T-helper 9 cell (primary cell): Measurements from ENCODE around the gene DND1.
"Not testable (repeated sequence)": the region's sequence is repeated elsewhere in the genome, so short reads cannot be mapped to it uniquely, and the experiment has no call there.

Source experiments
- DNase-seq: peaks from one replicate; pipeline ENCODE4 v3.0.0-alpha.2; 2020

Gene DND1

DNA sequence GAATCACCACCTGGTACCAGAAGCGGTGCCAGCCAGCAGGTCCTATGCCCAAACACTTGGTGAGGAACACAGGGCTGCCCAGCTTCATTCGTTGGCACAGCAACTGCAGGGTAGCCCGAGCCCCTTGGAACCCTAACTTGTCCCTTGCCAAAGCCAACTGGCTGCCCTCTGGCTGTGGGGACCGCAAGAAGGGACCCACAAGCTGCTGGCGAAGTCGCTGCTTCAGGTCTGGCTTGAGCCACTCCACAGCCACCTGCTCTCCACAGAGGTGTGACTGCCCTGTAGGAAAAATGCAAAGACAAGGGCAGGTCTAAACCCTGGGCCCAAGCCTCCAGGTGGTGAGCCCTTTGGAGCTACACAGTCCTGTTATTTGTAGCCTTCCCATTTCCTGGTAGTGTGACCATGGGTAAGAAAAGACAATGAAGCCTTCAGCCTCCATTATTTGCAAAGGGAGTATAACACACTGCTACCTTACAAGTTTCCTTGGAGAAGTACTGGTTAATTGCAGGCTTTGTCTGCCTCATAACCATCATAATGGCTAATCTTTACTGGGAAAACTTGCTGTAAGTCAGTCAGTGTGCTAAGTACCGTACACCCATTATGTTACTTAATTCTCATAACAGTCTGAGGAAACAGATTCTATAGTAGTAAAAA, 1.8 kb downstream of the DND1 start:
- no peak for DNase-seq

DNA sequence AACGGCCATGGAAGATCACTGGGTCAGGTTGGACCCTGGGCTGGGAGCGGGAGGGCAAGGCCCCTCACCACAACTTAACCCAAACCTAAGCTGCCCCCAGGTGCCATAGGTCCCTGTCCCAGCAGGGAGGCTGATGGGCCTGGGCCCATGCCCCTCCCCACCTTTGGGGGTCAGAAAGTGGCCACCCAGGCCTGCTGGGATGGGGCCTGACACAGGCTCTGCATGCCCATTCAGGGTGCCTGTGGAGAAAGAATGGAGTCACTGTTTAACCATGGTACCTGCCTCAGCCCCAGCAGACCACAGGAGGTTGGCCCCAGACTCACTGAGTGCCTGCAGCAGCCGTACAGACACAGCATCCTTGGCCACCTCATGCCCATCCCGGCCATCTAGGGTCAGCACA, 2.3 kb downstream of the DND1 start:
- DNase-seq: not testable (repeated sequence)

DNA sequence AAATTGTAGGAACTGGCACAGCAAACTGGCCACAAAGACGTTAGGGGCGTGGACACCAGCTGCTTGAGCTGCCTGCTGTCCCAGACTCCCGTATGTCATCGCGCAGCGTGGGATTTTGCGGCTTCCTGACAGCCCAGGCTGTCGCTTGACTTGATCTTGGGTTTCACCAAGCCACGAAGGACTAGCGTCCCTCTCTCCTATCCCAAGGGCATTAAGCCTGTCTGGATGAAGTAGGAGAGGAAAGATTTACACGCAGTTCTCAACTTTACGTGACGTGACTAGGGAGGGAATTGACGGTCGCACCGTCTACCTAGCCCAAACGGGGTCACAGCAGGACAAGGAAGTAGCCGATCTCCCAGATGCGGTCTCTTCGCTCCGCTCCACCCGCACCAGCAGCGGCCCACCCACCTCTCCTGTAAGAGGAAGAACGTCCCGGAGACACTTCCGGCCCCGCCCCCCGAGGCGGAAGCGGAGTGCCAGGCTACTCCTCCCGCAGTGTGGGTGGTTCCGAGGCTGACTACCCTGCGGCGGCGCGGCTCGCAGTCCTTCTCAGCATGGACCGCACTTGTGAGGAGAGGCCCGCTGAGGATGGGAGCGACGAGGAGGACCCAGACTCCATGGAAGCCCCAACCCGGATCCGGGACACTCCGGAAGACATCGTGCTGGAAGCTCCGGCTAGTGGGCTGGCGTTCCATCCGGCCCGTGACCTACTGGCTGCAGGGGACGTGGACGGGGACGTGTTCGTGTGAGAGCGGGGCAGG, 8.8 kb downstream of the DND1 start, which contains the start of gene WDR55:
TSS of gene WDR55 (plus strand) at position 546 of the 761 bp plus-strand sequence. CDS start at position 555, 9 bp downstream.
- DNase-seq: peak; percentile 95

DNA sequence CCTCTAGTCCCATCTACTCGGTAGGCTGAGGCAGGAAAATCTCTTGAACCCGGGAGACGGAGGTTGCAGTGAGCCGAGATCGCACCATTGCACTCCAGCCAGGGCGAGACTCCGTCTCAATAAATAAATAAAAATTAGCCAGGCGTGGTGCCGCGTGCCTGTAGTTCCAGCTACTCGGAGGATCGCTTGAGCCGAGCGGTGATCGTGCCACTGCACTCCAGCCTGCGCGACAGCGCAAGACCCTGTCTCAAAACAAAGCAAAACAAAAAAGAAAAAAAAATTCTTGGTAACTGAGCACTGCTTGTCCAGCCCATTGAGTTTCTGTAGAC, 9.4 kb downstream of the DND1 start:
- DNase-seq: no peak

DNA sequence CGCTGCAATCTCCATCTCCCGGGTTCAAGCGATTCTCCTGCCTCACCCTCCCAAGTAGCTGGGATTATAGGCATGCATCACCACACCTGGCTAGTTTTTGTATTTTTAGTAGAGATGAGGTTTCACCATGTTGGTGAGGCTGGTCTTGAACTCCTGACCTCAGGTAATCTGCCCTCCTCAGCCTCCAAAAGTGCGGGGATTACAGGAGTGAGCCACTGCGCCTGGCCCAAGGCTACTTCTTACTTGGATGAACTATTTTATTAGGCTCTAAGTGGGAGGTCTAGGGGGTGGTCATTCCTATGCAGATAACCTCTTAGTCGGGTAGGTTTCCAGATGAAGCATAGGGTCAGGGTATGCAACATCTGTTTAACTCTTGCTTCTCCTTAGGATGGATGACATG, 13.0 kb downstream of the DND1 start:
- DNase-seq: not testable (repeated sequence)

DNA sequence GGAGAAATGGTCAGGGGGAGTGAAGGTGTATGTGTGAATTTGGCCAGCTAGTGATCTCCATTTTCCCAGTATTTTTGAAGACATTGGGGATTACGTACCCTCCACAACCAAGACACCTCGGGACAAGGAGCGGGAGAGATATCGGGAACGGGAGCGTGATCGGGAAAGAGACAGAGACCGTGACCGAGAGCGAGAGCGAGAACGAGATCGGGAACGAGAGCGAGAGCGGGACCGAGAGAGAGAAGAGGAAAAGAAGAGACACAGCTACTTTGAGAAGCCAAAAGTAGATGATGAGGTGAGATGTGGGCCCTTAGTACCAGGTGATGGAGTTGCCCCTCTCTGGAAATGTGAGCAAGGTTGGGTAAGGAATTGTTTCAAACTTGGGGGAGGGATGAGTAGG, 14.5 kb downstream of the DND1 start:
- DNase-seq: no peak

DNA sequence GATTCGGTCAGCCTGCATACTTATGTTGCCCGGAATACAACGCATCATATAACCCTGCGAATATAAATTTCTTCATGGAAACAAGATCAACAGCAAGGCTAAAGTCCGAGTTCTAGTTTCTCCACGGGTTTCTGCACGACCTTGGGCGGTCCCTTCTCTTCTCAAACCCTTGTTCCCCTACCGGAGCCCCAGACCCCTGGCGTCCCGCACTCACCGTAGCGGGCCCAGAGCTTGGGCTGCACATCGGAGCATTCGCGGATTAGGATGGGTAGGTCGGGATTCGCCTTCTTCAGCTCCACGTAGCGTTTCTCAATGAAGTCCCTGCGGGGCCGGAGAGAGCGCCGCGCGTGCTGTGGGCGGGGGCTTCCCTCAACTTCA, 26.3 kb downstream of the DND1 start:
- no peak for DNase-seq

DNA sequence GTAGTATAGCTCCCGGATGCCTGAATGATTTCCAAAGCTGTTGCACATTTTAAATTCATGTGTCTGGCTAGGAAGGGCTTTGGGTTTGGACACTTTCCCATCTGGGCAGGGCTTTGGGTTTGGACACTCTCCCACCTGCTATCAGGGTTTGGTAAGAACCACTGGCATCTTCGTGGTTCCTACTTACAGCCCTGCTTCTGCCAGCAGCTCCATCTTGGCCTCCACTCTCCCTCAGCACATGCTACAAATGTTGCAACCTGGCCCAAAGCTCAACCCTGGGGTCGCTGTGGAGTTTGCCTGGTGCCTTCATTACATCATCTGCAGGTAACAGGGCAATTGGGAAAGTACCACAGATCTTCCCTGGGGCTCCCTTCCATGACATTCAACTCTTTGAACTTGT, 30.7 kb downstream of the DND1 start:
- no peak for DNase-seq

DNA sequence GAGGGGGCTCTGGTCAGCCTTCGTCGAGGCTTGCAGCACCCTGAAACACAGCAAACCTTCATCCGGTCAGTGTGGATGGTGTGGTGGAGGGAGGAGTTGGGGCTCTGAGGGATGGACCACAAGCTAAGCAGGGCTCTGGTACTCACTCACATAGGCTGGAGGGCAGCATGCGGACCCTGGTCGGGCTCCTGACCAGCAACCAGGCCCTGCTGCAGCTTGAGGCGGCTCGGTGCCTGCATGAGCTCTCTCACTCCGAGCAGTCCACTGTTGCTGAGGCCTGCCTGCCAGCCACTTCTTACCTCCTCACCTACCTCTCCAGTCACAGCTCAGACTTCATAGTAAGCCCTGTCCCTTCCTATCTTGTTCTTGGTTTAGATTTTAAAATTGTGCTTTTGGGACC, 31.7 kb downstream of the DND1 start:
- DNase-seq: no peak

DNA sequence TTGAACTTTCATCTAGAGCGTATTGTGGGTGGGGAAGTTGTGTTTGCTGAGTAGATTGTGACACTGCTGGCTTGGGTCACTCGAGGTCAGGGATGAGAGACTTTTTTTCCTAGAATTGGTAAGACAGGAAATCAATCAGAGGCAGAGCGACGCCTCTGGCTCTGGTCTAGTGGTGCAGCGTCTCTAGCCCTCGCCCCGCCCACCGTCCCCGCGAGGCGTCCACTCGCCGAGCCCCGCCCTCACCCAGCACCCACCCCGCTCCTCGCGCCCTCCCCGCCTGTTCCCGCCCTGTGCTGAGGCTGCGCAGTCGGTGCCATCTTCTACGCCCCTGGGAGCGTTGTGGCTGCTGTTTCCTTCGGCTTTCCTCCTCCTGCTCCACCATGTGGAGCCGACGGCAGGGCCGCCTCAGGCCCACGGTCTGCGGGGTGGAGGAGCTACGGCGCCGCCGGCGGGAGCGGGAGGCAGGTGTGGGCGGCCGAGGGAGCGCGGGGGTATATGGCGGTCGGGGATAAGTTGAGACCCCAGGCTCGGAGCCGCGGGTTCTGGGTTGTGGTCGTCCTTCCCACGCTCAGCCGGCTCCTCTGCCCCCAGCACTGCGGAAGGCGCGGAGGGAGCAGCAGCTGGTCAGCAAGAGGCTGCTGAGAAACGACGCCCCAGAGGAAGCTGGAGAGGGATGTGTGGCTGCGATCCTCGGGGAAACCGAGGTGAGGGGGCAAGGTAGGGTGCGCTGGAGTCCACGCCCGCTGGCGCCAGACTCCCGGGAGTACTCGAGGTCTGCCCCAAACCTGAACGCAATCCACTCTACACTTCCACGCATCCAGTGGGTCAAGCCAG, 34.0 kb downstream of the DND1 start, which contains the start of gene TMCO6:
TSS of gene TMCO6 (plus strand) at position 304 of the 834 bp plus-strand sequence. CDS start at position 381, 77 bp downstream.
- DNase-seq: peak; percentile 98

DNA sequence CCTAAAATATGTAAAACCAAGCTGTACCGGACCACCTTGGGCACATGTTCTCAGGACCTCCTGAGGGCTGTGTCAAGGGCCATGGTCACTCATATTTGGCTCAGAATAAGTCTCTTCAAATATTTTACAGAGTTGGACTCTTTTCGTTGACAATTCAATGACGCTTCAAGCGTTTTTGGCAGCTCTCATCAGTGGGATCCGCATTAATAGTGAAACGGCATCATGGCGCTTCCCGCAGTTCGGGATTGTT, 34.6 kb downstream of the DND1 start:
- not testable (repeated sequence) for DNase-seq

DNA sequence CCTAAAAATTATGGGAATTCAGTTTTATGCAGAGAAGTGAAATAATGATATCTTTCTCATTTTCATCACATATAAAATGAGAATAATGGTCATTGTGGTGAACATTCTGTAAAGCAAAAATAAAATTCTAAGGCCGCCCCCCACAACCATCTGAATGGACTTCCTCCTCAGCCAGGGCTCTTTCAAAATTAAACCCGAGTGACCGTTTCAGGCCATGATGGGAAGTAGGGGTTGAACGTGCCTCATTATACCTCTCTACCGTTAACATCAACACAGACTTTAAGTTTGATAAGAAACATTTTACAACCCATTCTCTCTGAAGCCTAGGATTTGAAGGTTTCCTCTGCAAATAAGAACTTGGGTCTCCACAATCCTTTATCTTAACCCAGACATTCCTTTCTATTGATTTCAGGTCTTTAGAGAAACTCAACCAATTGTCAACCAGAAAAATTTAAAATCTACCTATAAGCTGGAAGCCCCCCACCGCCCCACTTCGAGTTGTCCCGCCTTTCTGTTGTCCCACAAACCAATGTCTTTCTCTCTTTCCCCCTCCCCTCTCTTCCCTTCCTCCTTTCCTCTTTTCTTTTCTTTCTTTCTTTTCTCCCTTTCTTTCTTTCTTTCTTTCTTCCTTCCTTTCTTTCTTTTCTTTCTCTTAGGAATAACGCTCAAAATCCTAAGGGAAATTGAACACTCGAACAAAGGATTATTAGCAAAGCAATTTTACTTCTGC, 35.8 kb downstream of the DND1 start:
- DNase-seq: no peak

DNA sequence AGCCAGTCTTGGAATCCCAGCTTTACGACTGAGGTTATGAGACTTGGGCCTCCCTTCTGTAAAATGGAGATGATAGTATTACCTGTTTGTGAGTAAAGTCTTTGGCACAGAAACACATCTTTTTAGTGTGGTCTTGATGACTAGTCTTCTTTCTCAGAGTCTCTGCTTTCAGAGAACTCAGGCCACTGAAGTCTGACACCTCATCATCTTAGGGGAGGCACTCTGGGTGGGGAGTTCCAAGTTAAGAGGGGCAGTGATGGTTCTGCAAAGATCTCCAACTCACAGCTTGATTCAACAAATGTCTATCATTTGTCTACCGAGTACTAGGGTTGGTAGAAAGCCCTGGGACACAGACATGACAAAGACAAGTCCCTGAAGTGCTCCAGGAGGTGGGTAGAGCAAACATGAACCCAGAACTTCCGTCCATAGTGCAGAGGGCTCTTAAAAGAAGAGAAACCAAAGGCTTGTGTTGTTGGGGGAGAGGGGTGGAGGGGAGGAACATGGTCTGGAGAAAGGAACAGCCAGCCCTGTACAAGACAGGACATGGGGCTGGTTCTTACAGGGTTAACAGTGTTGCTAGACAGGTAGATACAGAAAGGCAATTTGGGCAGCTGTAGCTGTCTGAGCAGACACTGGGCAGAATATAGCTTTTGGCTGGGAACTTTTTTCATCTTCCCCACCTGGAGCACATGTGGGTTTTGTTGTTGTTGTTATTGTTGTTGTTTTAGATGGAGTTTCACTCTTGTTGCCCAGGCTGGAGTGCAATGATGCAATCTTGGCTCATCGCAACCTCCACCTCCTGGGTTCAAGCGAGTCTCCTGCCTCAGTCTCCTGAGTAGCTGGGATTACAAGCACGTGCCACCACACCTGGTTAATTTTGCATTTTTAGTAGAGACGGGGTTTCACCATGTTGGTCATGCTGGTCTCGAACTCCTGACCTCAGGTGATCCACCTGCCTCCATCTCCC, 37.8 kb downstream of the DND1 start:
- no peak for DNase-seq

DNA sequence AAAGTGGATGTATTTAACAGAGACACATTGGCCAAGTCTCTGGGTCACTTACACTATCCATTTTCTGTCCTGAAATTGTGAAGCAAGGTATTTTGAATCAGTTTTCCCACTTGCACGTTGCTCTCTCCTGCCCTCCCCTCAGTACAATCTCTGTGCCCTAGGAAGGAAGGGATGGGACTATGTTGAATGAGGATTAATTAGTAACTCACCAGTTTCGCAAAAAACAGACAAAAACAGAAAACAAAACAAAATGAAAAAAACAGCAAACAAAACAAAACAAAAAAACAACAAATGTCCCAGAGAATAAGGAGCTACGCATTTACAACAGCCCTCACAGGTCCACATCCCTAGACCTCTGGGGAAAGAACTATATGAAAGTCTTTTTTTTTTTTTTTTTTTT, 39.3 kb downstream of the DND1 start:
- DNase-seq: no peak

DNA sequence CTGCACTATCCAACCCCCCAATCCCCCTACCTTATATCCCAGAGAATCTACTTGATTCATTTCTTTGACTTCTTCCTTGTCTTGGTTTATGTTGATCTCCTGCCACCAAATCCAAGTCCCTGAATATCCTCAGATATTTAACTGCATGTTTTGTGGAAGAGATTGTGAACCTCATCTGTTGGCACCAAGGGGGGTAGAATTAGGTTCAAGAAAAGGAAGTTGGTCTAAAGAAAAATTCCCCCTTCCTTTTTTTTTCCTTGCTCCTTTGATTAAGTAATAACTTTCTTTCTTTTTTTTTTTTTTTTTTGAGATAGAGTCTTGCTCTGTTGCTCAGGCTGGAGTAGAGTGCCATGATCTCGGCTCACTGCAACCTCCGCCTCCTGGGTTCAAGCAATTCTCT, 39.9 kb downstream of the DND1 start:
- no peak for DNase-seq

DNA sequence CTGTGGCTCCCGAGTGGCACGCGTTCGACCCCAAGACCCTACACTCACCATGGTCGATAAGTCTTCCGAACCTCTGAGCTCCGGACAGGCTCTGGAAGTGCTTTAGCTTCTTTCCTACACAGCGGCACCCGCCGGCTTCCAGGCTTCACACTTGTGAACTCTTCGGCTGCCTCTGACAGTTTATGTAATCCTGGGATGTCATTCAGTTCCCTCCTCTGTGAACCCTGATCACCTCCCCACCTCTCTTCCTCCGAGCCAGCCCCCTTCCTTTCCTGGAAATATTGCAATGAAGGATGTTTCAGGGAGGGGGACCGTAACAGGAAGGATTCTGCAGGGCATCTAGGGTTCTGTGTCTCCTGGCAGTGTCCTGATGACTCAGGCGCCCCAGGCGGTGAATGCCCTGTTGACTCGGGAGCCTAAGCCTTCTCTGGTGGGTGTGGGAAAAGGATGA, 40.3 kb downstream of the DND1 start, which contains the start of gene CD14:
TSS of gene CD14 (minus strand) at position 155 of the 451 bp plus-strand sequence. CDS start at position 51, 104 bp downstream.
- DNase-seq: no peak

DNA sequence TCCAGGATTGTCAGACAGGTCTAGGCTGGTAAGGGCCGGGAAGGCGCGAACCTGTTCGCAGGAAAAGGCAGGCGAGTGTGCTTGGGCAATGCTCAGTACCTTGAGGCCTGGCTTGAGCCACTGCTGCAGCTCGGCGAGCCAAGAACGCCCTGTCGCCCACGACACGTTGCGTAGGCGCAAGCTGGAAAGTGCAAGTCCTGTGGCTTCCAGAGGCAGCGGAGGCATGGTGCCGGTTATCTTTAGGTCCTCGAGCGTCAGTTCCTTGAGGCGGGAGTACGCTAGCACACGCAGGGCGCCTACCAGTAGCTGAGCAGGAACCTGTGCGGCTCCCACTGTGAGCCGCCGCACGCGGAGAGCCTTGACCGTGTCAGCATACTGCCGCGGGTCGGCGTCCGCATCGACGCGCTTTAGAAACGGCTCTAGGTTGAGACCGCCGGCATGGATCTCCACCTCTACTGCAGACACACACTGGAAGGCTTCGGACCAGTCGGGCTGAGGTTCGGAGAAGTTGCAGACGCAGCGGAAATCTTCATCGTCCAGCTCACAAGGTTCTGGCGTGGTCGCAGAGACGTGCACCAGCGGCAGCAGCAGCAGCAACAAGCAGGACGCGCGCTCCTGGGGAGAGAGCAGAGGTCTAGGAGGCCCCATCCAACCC, 40.9 kb downstream of the DND1 start:
- DNase-seq: peak; percentile 33

DNA sequence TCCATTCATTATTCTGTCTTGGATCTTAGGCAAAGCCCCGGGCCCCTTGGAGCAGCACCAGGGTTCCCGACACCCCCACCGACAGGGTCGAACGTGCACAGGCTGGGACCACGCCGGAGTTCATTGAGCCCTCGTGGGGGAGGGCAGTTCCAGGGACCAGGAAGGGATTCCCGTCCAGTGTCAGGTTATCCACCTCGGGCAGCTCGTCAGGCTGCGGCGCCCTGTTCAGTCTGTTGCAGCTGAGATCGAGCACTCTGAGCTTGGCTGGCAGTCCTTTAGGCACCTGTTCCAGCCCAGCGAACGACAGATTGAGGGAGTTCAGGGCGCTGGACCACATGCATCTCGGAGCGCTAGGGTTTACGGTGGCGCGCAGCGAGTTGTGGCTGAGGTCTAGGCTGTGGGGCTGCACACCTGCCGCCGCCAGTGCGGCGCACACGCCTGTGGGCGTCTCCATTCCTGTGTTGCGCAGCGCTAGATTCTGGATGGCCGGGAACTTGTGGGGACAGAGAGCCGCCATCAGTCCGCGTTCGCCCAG, 41.5 kb downstream of the DND1 start:
- peak; percentile 16 for DNase-seq

DNA sequence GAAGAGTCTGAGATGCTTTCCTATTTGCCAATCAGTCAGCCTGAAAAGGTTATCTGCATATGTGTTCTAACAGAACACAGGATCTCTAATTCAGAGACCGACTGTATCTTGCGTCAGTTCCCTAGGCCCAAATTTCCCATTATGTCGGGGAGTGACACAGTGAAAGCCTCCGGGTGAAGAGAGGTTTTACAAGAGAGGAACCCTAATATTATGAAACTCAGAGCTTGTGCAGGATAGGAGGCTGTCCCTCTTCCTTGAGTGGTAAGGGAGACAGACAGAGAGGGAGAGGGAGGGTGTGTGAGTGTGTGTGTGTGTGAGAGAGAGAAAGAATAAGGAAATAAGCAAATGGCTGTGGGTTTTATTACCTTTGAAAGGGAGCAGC, 42.3 kb downstream of the DND1 start:
- DNase-seq: no peak

DNA sequence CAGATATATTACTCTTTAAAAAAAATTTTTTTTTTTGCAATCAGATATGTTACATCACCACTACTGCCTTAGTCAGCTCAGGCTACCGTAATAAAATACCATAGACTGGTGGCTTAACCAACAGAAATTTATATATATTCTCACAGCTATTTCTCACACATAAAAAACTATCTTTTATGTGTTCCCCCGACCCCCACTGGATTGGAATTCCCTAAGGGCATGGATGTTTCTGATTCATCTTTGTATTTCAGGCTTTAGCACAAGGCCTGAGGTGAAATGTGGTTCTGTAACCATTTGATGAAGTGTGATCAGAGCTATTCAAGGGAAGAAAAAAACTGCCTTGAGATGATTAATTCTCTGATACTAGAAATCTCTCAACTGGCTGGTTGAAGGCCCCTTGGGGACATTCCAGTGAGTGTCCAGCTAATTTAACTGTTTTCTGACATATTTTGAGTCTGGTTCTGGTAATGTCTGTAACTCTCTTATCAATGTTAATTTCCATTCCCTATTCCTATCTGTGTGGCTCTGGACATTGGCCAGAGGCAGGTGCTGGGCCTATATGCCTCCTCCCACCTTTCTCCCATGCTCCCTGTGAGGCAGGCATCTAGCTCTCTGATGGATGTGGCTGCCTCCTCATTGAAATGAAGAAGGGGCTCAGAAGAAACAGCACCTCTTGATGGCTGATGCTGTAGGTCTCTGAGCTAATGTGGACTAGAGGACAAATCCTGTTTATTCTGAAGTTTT, 42.9 kb downstream of the DND1 start:
- DNase-seq: no peak
